ENCODE data around the gene KRTAP12-1. TPM values are rescaled to one million over a fixed set of nuclear protein-coding genes. Genes with fewer than 3 reads are reported as not detected.

The KRTAP12-1 gene
- total RNA-seq, 1 donor from 2014 or later: not detected

GRCh38 chr21:44723177-44724131, 41.5 kb upstream of the KRTAP12-1 start:
- H3K27me3 Mint-ChIP-seq: peaks cover 43% of the 10 kb centered on the region
- no peaks in the 10 kb centered on the region for H3K36me3 Mint-ChIP-seq
- peak overlapping the region; percentile 74 for H3K4me3 Mint-ChIP-seq

GRCh38 chr21:44722731-44723130, 40.8 kb upstream of the KRTAP12-1 start:
- peak overlapping the region; percentile 83 for H3K27ac Mint-ChIP-seq
- no peak for TF ChIP-seq CTCF (conservative IDR thresholded peaks at IDR 0.05)
- peaks cover 10% of the 10 kb centered on the region for H3K4me1 Mint-ChIP-seq (ENCODE audit: unreplicated experiment)
- peak overlapping the region; percentile 74 for H3K4me3 Mint-ChIP-seq
- DNase-seq (ENCODE audit: extremely low spot score, unreplicated experiment): peak; percentile 54
- H3K27me3 Mint-ChIP-seq: peaks cover 46% of the 10 kb centered on the region
- no peaks in the 10 kb centered on the region for H3K36me3 Mint-ChIP-seq
- H3K9me3 Mint-ChIP-seq: no peaks in the 10 kb centered on the region

More at GRCh38 chr21:44723177-44724131, 41.5 kb upstream of the KRTAP12-1 start:
- Mint-ChIP-seq H3K9me3 (no peaks in the 10 kb centered on the region), H3K4me1 (ENCODE audit: unreplicated experiment) (peaks cover 10% of the 10 kb centered on the region), H3K27ac (peak overlapping the region; percentile 83)
- DNase-seq (ENCODE audit: extremely low spot score, unreplicated experiment): peak; percentile 68
- TF ChIP-seq CTCF (conservative IDR thresholded peaks at IDR 0.05): no peak

- Mint-ChIP-seq H3K36me3 (no peaks in the 10 kb centered on the region), H3K27me3 (peaks cover 54% of the 10 kb centered on the region), H3K4me1 (ENCODE audit: unreplicated experiment) (peaks cover 10% of the 10 kb centered on the region), H3K4me3 (no peak overlapping the region), H3K9me3 (no peaks in the 10 kb centered on the region), H3K27ac (no peak overlapping the region)
- no peak for TF ChIP-seq CTCF (conservative IDR thresholded peaks at IDR 0.05)
- peak; percentile 4 for DNase-seq (ENCODE audit: extremely low spot score, unreplicated experiment)
Observed at GRCh38 chr21:44720170-44720569, 38.2 kb upstream of the KRTAP12-1 start.

GRCh38 chr21:44718571-44718970, 36.6 kb upstream of the KRTAP12-1 start:
- Mint-ChIP-seq H3K4me3 (no peak overlapping the region), H3K4me1 (ENCODE audit: unreplicated experiment) (peaks cover 13% of the 10 kb centered on the region), H3K27ac (no peak overlapping the region), H3K27me3 (peaks cover 66% of the 10 kb centered on the region), H3K36me3 (no peaks in the 10 kb centered on the region), H3K9me3 (no peaks in the 10 kb centered on the region)
- TF ChIP-seq CTCF (conservative IDR thresholded peaks at IDR 0.05): no peak
- DNase-seq (ENCODE audit: extremely low spot score, unreplicated experiment): peak; percentile 55

GRCh38 chr21:44718093-44718492, 36.1 kb upstream of the KRTAP12-1 start:
- DNase-seq (ENCODE audit: extremely low spot score, unreplicated experiment): no peak
- Mint-ChIP-seq H3K9me3 (no peaks in the 10 kb centered on the region), H3K4me3 (no peak overlapping the region), H3K36me3 (no peaks in the 10 kb centered on the region), H3K4me1 (ENCODE audit: unreplicated experiment) (peaks cover 11% of the 10 kb centered on the region), H3K27me3 (peaks cover 69% of the 10 kb centered on the region), H3K27ac (no peak overlapping the region)
- no peak for TF ChIP-seq CTCF (conservative IDR thresholded peaks at IDR 0.05)

Data from type B pancreatic cell (in vitro differentiated cells).